HCT116 (cell line): ENCODE measurements around the gene SOX2. TPM values are rescaled to one million over a fixed set of nuclear protein-coding genes. Genes with fewer than 3 reads are reported as not detected.

ENCODE experiments used
- ATAC-seq: fragments of 200-7000 bp; cut with Tn5 transposase; 2 replicates; pipeline ENCODE4 v1.9.1; 2020; ENCODE audit warnings: mild to moderate bottlenecking, moderate library complexity
- BruUV-seq: library from RNA; stranded (reverse); fragments of 400-500 nt; replicated peaks from 2 replicates; lab custom pipeline; 2021; lab: Mats Ljungman, UMichigan
- CTCF ChIA-PET: fragments of 300-600 bp; sonication (Branson Sonifier 250); formaldehyde crosslinking; loops from one replicate; lab custom pipeline; 2021; ENCODE audit warnings: antibody characterized with exemption; lab: Charles Lee
- POLR2A ChIA-PET: fragments of 300-600, 350-600 bp; sonication (Branson Sonifier 250); formaldehyde crosslinking; loops from one replicate; lab custom pipeline; 2021; ENCODE audit warnings: antibody characterized with exemption; lab: Charles Lee
- RAD21 ChIA-PET, 2 experiments: fragments of 300-600 bp; sonication (Branson Sonifier 250); formaldehyde crosslinking; loops; one replicate each; lab custom pipeline; 2023; ENCODE audit warnings: low total read pairs in 2 of 2; ENCODE audit not compliant: uncharacterized antibody in 2 of 2, unreplicated experiment in 2 of 2, low non-redundant PET in 1 of 2; lab: Charles Lee
- DNase-seq: peaks from one replicate; pipeline ENCODE4 v3.0.0-alpha.2; 2010; ENCODE audit warnings: low read depth, low spot score
- H2AFZ ChIP-seq: fragments of 200-600 bp; shearing (Covaris generic), sonication (generic); 2 replicates; pipeline ENCODE4 v1.6.1; 2017; ENCODE audit warnings: low read depth, mixed run types, mixed read lengths, antibody characterized with exemption, low read length; ENCODE audit not compliant: poor library complexity, severe bottlenecking
- H3K27ac ChIP-seq: 2 replicates; pipeline ENCODE4 v1.5.1; 2012; ENCODE audit warnings: low read depth, low read length
- H3K27me3 ChIP-seq: fragments of 200-600 bp; sonication (generic); 2 replicates; pipeline ENCODE4 v1.6.1; 2016; ENCODE audit warnings: mixed run types, low read length, mixed read lengths; ENCODE audit not compliant: insufficient read depth
- H3K36me3 ChIP-seq, 2 experiments: fragments of 200-500 bp in 1 of 2; fragments of 200-600 bp in 1 of 2; sonication (Bioruptor generic) in 1 of 2; sonication (generic) in 1 of 2; 2 replicates each; pipeline versions ENCODE4 v1.5.1 to v1.6.1; 2014 to 2016; ENCODE audit warnings: low read length in 2 of 2, inconsistent platforms in 1 of 2, mixed read lengths in 1 of 2, mixed run types in 1 of 2; ENCODE audit not compliant: insufficient read depth in 2 of 2, control insufficient read depth in 1 of 2
- H3K4me1 ChIP-seq, 2 experiments: fragments of 200-600 bp in 1 of 2; sonication (generic) in 1 of 2; 2 replicates each; pipeline versions ENCODE4 v1.5.1 to v1.6.1; 2012 to 2017; ENCODE audit warnings: low read length in 2 of 2, inconsistent platforms in 1 of 2, mild to moderate bottlenecking in 1 of 2, mixed read lengths in 1 of 2, mixed run types in 1 of 2, moderate library complexity in 1 of 2; ENCODE audit not compliant: insufficient read depth in 2 of 2, control insufficient read depth in 1 of 2
- H3K4me2 ChIP-seq: fragments of 200-600 bp; sonication (generic); 2 replicates; pipeline ENCODE4 v1.6.1; 2017; ENCODE audit warnings: mixed run types, low read length, mixed read lengths
- H3K4me3 ChIP-seq, 2 experiments: fragments of 200-600 bp in 1 of 2; sonication (generic) in 1 of 2; replicated peaks in 1 of 2; 2 replicates each; pipeline ENCODE4 v1.5.1; 2011 to 2016; ENCODE audit warnings: low read length in 2 of 2, control low read depth in 1 of 2, low read depth in 1 of 2, mild to moderate bottlenecking in 1 of 2, mixed read lengths in 1 of 2, mixed run types in 1 of 2
- H3K79me2 ChIP-seq: fragments of 200-600 bp; sonication (generic); 2 replicates; pipeline ENCODE4 v1.6.1; 2017; ENCODE audit warnings: mild to moderate bottlenecking, mixed run types, low read length, moderate library complexity, mixed read lengths; ENCODE audit not compliant: insufficient read depth
- H3K9ac ChIP-seq: fragments of 200-600 bp; sonication (generic); 2 replicates; pipeline ENCODE4 v1.6.1; 2016; ENCODE audit warnings: low read length, mixed read lengths
- H3K9me2 ChIP-seq: fragments of 200-600 bp; sonication (generic), shearing (Covaris generic); 2 replicates; pipeline ENCODE4 v1.6.1; 2017; ENCODE audit warnings: mixed run types, mild to moderate bottlenecking, moderate library complexity; ENCODE audit not compliant: insufficient read depth
- H3K9me3 ChIP-seq, 2 experiments: fragments of 200-500 bp in 1 of 2; fragments of 200-600 bp in 1 of 2; sonication (Bioruptor generic) in 1 of 2; sonication (generic) in 1 of 2; 2 replicates each; pipeline ENCODE4 v1.6.1; 2014 to 2017; ENCODE audit warnings: low read length in 2 of 2, mixed read lengths in 2 of 2, inconsistent platforms in 1 of 2, low read depth in 1 of 2, mild to moderate bottlenecking in 1 of 2, mixed run types in 1 of 2, moderate library complexity in 1 of 2; ENCODE audit not compliant: control insufficient read depth in 1 of 2, insufficient read depth in 1 of 2
- H4K20me1 ChIP-seq: fragments of 200-600 bp; sonication (generic), shearing (Covaris generic); 2 replicates; pipeline ENCODE4 v1.6.1; 2017; ENCODE audit warnings: mixed run types, mild to moderate bottlenecking, moderate library complexity; ENCODE audit not compliant: insufficient read depth
- ATF3 ChIP-seq: IDR thresholded peaks from 2 replicates; pipeline ENCODE4 v1.6.1; 2012
- CBX3 ChIP-seq: IDR thresholded peaks from 2 replicates; pipeline ENCODE4 v1.6.1; 2012; ENCODE audit warnings: low read depth
- CTCF ChIP-seq, 3 experiments: fragments of 200-600 bp in 1 of 3; sonication (generic) in 1 of 3; IDR thresholded peaks in 2 of 3; conservative IDR thresholded peaks in 1 of 3; 2 replicates each; pipeline ENCODE4 v1.5.1; 2012 to 2017; ENCODE audit warnings: low read depth in 2 of 3, low read length in 2 of 3, antibody characterized with exemption in 1 of 3, borderline replicate concordance in 1 of 3, control low read depth in 1 of 3, mild to moderate bottlenecking in 1 of 3, mixed read lengths in 1 of 3, mixed run types in 1 of 3, moderate library complexity in 1 of 3; ENCODE audit not compliant: insufficient read depth in 1 of 3
- EGR1 ChIP-seq: IDR thresholded peaks from 2 replicates; pipeline ENCODE4 v1.6.1; 2012; ENCODE audit warnings: low read depth
- ELF1 ChIP-seq: IDR thresholded peaks from 2 replicates; pipeline ENCODE4 v1.6.1; 2012; ENCODE audit warnings: low read depth, borderline replicate concordance
- EZH2 ChIP-seq: fragments of 200-600 bp; sonication (generic); IDR thresholded peaks from 2 replicates; pipeline ENCODE4 v1.6.1; 2017; ENCODE audit warnings: antibody characterized with exemption, mixed run types
- EZH2phosphoT487 ChIP-seq: fragments of 200-600 bp; IDR thresholded peaks from 2 replicates; pipeline ENCODE4 v1.6.1; 2018; ENCODE audit warnings: antibody characterized with exemption, borderline replicate concordance
- JUND ChIP-seq: IDR thresholded peaks from 2 replicates; pipeline ENCODE4 v1.6.1; 2012
- RAD21 ChIP-seq: IDR thresholded peaks from 2 replicates; pipeline ENCODE4 v1.6.1; 2012; ENCODE audit warnings: low read depth, mild to moderate bottlenecking
- SIN3A ChIP-seq: IDR thresholded peaks from 2 replicates; pipeline ENCODE4 v1.6.1; 2012; ENCODE audit warnings: low read depth
- SP1 ChIP-seq: IDR thresholded peaks from 2 replicates; pipeline ENCODE4 v1.6.1; 2012; ENCODE audit warnings: low read depth
- TCF7L2 ChIP-seq: IDR thresholded peaks from 2 replicates; pipeline ENCODE4 v1.7.0; 2011; ENCODE audit warnings: borderline replicate concordance, inconsistent platforms; ENCODE audit not compliant: insufficient read depth, insufficient read length; ENCODE audit errors: extremely low read depth
- YY1 ChIP-seq: IDR thresholded peaks from 2 replicates; pipeline ENCODE4 v1.6.1; 2011; ENCODE audit warnings: low read length, low read depth, moderate library complexity, mild to moderate bottlenecking; ENCODE audit not compliant: insufficient replicate concordance; ENCODE audit errors: extremely low read depth
- ZBTB33 ChIP-seq: IDR thresholded peaks from 2 replicates; pipeline ENCODE4 v1.6.1; 2011; ENCODE audit warnings: mild to moderate bottlenecking, low read length, moderate library complexity; ENCODE audit not compliant: insufficient replicate concordance; ENCODE audit errors: extremely low read depth
- ZFX ChIP-seq: fragments of 450-650 bp; IDR thresholded peaks from 2 replicates; pipeline ENCODE4 v1.6.1; 2017
- intact Hi-C: fragments of 100-400 bp; cut with micrococcal nuclease; formaldehyde crosslinking; loops from 2 replicates; pipeline ENCODE4 v1.10.0; 2022
- total RNA-seq: library from RNA; stranded (reverse); gene quantifications from one replicate; pipeline ENCODE4 v1.2.1, GENCODE V29; 2021; ENCODE audit not compliant: unreplicated experiment

The SOX2 gene
- total RNA-seq, 1 experiment from 2014 or later = 0.15 TPM

- H3K36me3 ChIP-seq = no peaks in the 10 kb centered on the region
- H3K4me2 ChIP-seq = no peak overlapping the region
- no peak for DNase-seq
- intact Hi-C loops = no loop called here
- no peaks in the 10 kb centered on the region for H3K79me2 ChIP-seq
- no TSS peak for BruUV-seq
- no peak overlapping the region for H3K9ac ChIP-seq
- no peaks in the 10 kb centered on the region for H3K9me2 ChIP-seq
- ChIA-PET CTCF (no interaction called here), POLR2A (no interaction called here), RAD21 (no interaction called here)
- H4K20me1 ChIP-seq = no peaks in the 10 kb centered on the region
- no peak overlapping the region for H3K4me3 ChIP-seq
- H3K4me1 ChIP-seq = peaks cover 6 to 12% of the 10 kb centered on the region in 2 experiments; a peak in 2 of 4 replicates
- TF ChIP-seq EZH2phosphoT487 (no peak), JUND (no peak), ELF1 (no peak), ZFX (no peak), CBX3 (no peak), ATF3 (no peak), SIN3A (no peak), TCF7L2 (no peak), EZH2 (no peak), ZBTB33 (no peak), RAD21 (no peak), CTCF (IDR thresholded peaks at IDR 0.05 in 2 of 3, conservative IDR thresholded peaks at IDR 0.05 in 1 of 3; ENCODE audit: borderline replicate concordance in 1 of 3, insufficient read depth in 1 of 3, low read depth in 2 of 3, low read length in 2 of 3) (no peak), EGR1 (no peak), YY1 (no peak), SP1 (no peak)
- TF ChIP-seq, all 23 proteins: peak for 0
- Histone ChIP-seq H3K27me3 (0 out of 2 replicates have a peak, but pooled peaks cover 3% of the 10 kb centered on the region), H3K27ac (no peak overlapping the region), H3K9me3 (no peaks in the 10 kb centered on the region), H2AFZ (no peak overlapping the region)
- ATAC-seq = no peak
These were observed 4.0 kb downstream of the SOX2 start for GRCh38 chr3:181715571-181716340.
